ENCODE measurements around the gene CNTLN. TPM values are rescaled to one million over a fixed set of nuclear protein-coding genes. Genes with fewer than 3 reads are reported as not detected.
"Not testable (repeated sequence)": the region's sequence is repeated elsewhere in the genome, so short reads cannot be mapped to it uniquely, and the experiment has no call there.

The CNTLN gene
- total and polyA plus RNA-seq, 9 of the 15 experiments (the other 6 are each of a cell fraction or from before 2014, with no cell fraction given): 0.08 TPM; not detected in 8

DNA sequence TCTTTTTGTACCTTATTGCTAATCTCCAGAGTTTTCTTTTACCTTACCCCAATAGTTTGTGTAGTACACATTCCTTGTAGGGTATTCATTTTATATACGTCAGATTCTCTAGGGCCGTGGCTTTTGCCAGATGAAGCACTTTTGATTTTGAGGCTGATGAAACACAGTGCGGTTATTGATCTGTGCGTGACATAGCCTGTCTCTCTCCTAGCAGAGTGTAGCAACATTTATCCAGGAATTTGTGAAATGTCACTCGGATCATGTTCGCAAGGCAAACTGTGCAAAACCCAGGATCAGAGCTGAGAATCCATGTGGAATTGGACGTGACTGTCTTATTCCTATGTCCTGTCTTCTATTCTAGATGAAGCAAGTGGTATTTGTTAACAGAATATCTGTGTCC is 302.0 kb downstream of the CNTLN start (continued):
- TF ChIP-seq CHD4 (IDR thresholded peaks at IDR 0.05; ENCODE audit: insufficient read depth, insufficient replicate concordance, low read depth, low read length, poor library complexity, severe bottlenecking) (no peak), ZFP30 (CRISPR knock-in tag; IDR thresholded peaks at IDR 0.05; ENCODE audit: borderline replicate concordance) (no peak)

DNA sequence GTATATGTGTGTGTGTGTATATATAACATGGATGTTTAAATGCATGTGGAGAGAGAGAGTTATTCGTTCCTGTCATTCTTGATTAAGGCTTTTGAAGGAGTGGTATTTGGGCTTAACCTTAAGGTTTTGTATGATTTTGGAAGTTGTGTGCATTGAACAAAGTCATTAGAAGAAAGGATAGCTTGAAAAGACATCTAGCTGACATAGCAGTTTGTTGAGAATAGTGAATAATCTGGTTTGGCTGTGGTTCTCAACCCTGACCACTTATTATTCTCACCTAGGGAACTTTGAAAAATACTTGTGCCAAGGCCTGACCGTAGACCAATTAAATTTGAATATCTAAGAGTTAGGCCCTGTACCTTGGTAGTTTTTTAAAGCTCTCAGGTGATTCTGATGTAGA is 303.0 kb downstream of the CNTLN start:
- no peak for FAIRE-seq
- Histone ChIP-seq H3K4me2 (ENCODE audit: insufficient read depth, low read length) (no peak overlapping the region), H3K27me3 (ENCODE audit: control insufficient read depth in 2 of 2, insufficient read depth in 2 of 2, low read length in 2 of 2) (no peaks in the 10 kb centered on the region), H3K4me3 (no peak overlapping the region), H3K9ac (ENCODE audit: insufficient read depth in 1 of 2, low read depth in 2 of 2, low read length in 2 of 2) (no peak overlapping the region), H3K36me3 (ENCODE audit: control insufficient read depth, insufficient read depth, low read length) (no peaks in the 10 kb centered on the region), H4K20me1 (replicated peaks; ENCODE audit: control insufficient read depth, insufficient read depth, low read length) (no peaks in the 10 kb centered on the region), H3K9me3 (replicated peaks; ENCODE audit: control insufficient read depth, insufficient read depth, low read depth, low read length) (no peaks in the 10 kb centered on the region; the same call in 1 of the 2 replicates), H3K4me1 (replicated peaks in 1 of 2; ENCODE audit: control insufficient read depth in 2 of 2, insufficient read depth in 2 of 2, low read length in 2 of 2) (no peaks in the 10 kb centered on the region), H3K79me2 (ENCODE audit: control insufficient read depth, insufficient read depth, low read length) (no peaks in the 10 kb centered on the region), H3K9me1 (ENCODE audit: control insufficient read depth, insufficient read depth, low read length) (no peaks in the 10 kb centered on the region), H3K27ac (ENCODE audit: extremely low read depth, low read depth, low read length) (no peak overlapping the region), H2AFZ (ENCODE audit: low read depth, low read length) (no peak overlapping the region)
- in situ Hi-C loops (cut with MboI): no loop called here
- ChIA-PET POLR2A (no interaction called here), CTCF (ENCODE audit: low intra/inter-chr PET ratio) (no interaction called here)
- no TSS peak for BruUV-seq (replicated peaks)
- DNase-seq (ENCODE audit: extremely low read depth in 1 of 4, low spot score in 3 of 4): no peak
- ATAC-seq: no peak
- intact Hi-C loops (cut with micrococcal nuclease): no loop called here
- 4% methylated on average over 2 of the region's 2 CpGs for WGBS (ENCODE audit: insufficient coverage, low coverage, missing lambda C conversion rate)
- no peak for TF ChIP-seq MEF2D (tag; conservative IDR thresholded peaks at IDR 0.05; ENCODE audit: low read depth)
- no peak for TF ChIP-seq HCFC1 (IDR thresholded peaks at IDR 0.05; ENCODE audit: low read depth, low read length)
- TF ChIP-seq KDM4B (IDR thresholded peaks at IDR 0.05; ENCODE audit: borderline replicate concordance in 2 of 2, low read depth in 1 of 2): no peak
- TF ChIP-seq, protein P1, sequence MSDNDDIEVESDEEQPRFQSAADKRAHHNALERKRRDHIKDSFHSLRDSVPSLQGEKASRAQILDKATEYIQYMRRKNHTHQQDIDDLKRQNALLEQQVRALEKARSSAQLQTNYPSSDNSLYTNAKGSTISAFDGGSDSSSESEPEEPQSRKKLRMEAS (CRISPR knock-in tag; IDR thresholded peaks at IDR 0.05): no peak
- TF ChIP-seq, protein P2, sequence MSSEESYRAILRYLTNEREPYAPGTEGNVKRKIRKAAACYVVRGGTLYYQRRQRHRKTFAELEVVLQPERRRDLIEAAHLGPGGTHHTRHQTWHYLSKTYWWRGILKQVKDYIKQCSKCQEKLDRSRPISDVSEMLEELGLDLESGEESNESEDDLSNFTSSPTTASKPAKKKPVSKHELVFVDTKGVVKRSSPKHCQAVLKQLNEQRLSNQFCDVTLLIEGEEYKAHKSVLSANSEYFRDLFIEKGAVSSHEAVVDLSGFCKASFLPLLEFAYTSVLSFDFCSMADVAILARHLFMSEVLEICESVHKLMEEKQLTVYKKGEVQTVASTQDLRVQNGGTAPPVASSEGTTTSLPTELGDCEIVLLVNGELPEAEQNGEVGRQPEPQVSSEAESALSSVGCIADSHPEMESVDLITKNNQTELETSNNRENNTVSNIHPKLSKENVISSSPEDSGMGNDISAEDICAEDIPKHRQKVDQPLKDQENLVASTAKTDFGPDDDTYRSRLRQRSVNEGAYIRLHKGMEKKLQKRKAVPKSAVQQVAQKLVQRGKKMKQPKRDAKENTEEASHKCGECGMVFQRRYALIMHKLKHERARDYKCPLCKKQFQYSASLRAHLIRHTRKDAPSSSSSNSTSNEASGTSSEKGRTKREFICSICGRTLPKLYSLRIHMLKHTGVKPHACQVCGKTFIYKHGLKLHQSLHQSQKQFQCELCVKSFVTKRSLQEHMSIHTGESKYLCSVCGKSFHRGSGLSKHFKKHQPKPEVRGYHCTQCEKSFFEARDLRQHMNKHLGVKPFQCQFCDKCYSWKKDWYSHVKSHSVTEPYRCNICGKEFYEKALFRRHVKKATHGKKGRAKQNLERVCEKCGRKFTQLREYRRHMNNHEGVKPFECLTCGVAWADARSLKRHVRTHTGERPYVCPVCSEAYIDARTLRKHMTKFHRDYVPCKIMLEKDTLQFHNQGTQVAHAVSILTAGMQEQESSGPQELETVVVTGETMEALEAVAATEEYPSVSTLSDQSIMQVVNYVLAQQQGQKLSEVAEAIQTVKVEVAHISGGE (CRISPR knock-in tag; IDR thresholded peaks at IDR 0.05): no peak

DNA sequence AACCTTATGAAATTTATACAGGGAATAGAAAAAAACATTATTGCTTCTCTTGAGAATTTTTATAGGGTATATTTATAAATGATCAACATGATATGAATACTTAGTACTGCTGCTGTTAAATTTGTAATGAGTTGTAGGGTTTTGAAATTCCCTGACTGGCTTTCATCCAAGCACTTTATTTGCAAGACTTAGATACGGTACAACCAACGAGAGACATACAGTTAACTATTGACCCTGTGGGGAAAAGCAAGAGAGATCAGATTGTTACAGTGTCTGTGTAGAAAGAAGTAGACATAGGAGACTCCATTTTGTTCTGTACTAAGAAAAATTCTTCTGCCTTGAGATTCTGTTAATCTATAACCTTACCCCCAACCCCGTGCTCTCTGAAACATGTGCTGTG is 310.3 kb downstream of the CNTLN start:
- H3K4me3 ChIP-seq; DNase-seq (ENCODE audit: extremely low read depth in 1 of 4, low spot score in 3 of 4); H3K9ac ChIP-seq (ENCODE audit: insufficient read depth in 1 of 2, low read depth in 2 of 2, low read length in 2 of 2); H3K4me1 ChIP-seq (replicated peaks in 1 of 2; ENCODE audit: control insufficient read depth in 2 of 2, insufficient read depth in 2 of 2, low read length in 2 of 2); H3K9me1 ChIP-seq (ENCODE audit: control insufficient read depth, insufficient read depth, low read length); POLR2A ChIA-PET; ATAC-seq; H2AFZ ChIP-seq (ENCODE audit: low read depth, low read length); in situ Hi-C loops (cut with MboI); FAIRE-seq; CTCF ChIA-PET (ENCODE audit: low intra/inter-chr PET ratio); H3K79me2 ChIP-seq (ENCODE audit: control insufficient read depth, insufficient read depth, low read length); intact Hi-C loops (cut with micrococcal nuclease); H3K9me3 ChIP-seq (replicated peaks; ENCODE audit: control insufficient read depth, insufficient read depth, low read depth, low read length); BruUV-seq (replicated peaks); H4K20me1 ChIP-seq (replicated peaks; ENCODE audit: control insufficient read depth, insufficient read depth, low read length); H3K36me3 ChIP-seq (ENCODE audit: control insufficient read depth, insufficient read depth, low read length); H3K27ac ChIP-seq (ENCODE audit: extremely low read depth, low read depth, low read length); H3K4me2 ChIP-seq (ENCODE audit: insufficient read depth, low read length); H3K27me3 ChIP-seq (ENCODE audit: control insufficient read depth in 2 of 2, insufficient read depth in 2 of 2, low read length in 2 of 2): not testable (repeated sequence)
- 0% methylated on average over 2 of the region's 3 CpGs for WGBS (ENCODE audit: insufficient coverage, low coverage, missing lambda C conversion rate)
